ENCODE measurements around the gene RAB11FIP2. TPM values are rescaled to one million over a fixed set of nuclear protein-coding genes. Genes with fewer than 3 reads are reported as not detected.

The RAB11FIP2 gene
- total and polyA plus RNA-seq, 2 experiments from 2014 or later, result 9.8 to 18.4 TPM

DNA sequence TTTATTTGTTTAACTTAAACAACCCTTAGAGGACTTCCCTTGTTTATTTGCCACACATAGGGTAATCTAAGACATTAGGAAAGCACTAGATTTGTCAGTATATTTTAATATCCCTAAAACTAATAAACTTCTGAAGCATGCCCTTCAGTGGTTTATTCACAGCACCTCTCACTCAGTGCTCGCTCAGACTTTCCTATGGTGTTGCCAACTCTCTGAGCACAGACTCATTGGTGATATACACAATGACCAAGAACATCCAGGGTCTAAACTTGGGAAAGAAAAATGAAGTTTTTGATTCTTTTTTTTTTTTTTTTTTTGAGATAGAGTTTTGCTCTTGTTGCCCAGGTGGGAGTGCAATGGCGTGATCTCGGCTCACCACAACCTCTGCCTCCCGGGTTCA is 82.2 kb downstream of the RAB11FIP2 start:
- no peak overlapping the region for H3K4me3 ChIP-seq
- no peaks in the 10 kb centered on the region for H3K4me1 ChIP-seq (ENCODE audit: low read depth)
- TF ChIP-seq, protein P1, sequence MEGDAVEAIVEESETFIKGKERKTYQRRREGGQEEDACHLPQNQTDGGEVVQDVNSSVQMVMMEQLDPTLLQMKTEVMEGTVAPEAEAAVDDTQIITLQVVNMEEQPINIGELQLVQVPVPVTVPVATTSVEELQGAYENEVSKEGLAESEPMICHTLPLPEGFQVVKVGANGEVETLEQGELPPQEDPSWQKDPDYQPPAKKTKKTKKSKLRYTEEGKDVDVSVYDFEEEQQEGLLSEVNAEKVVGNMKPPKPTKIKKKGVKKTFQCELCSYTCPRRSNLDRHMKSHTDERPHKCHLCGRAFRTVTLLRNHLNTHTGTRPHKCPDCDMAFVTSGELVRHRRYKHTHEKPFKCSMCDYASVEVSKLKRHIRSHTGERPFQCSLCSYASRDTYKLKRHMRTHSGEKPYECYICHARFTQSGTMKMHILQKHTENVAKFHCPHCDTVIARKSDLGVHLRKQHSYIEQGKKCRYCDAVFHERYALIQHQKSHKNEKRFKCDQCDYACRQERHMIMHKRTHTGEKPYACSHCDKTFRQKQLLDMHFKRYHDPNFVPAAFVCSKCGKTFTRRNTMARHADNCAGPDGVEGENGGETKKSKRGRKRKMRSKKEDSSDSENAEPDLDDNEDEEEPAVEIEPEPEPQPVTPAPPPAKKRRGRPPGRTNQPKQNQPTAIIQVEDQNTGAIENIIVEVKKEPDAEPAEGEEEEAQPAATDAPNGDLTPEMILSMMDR (IDR thresholded peaks at IDR 0.05; ENCODE audit: low read depth, low read length), result no peak
- DNase-seq (ENCODE audit: low read depth in 1 of 2, low spot score in 1 of 2), result no peak
- H3K9me3 ChIP-seq (ENCODE audit: low read depth), result no peaks in the 10 kb centered on the region
- no peaks in the 10 kb centered on the region for H3K36me3 ChIP-seq
- H3K27ac ChIP-seq, result no peak overlapping the region
- peaks cover 12% of the 10 kb centered on the region for H3K27me3 ChIP-seq

DNA sequence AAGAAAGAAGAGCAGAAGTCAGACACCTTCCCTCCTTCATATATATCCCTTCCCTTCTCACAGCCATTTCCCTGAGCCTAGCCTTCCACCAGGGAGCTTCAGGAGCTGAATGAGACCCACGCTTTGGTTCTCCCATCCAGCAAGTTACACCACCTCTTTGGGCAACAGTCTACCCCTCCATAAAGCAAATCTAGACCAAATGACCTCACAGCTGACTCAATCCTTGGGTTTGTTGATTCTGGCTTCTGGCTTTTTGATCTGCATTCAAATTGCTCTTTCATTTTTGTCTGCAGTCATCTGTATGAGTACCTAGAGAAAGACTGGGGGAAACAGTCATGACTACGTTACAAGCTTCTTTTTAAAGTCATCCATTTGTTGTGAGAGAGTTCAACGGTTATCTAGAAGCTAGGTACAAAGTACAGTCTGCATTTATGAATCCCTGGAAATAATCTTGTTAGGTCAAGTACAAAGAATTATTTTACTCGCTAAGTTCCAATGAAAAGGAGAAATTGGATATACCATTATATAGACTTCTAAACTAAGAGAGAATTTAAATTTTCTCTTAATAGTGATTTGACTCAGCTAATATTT is 86.3 kb downstream of the RAB11FIP2 start:
- TF ChIP-seq, protein P1 (IDR thresholded peaks at IDR 0.05; ENCODE audit: low read depth, low read length), result no peak

DNA sequence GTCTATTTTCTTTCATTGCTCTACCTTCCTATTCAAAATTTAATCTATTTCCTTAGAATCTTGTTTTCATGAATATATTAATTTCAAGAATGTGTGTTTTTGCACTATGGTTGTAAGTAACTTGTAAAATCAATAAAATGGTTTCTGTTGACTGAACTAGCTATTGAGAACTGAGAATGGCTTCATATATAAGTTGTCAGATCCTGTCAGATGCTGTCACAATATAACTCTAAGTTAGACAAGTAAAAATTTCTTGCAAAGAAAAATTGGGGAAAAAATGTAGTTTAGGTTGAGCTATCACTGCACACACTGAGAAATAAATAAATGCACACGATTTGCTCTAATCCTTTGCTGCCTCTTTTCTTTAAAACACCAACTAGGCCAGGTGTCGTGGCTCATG is 89.8 kb downstream of the RAB11FIP2 start:
- Histone ChIP-seq H3K4me1 (ENCODE audit: low read depth) (no peaks in the 10 kb centered on the region), H3K27ac (no peak overlapping the region), H3K36me3 (no peaks in the 10 kb centered on the region), H3K4me3 (no peak overlapping the region), H3K9me3 (ENCODE audit: low read depth) (no peaks in the 10 kb centered on the region), H3K27me3 (peaks cover 21% of the 10 kb centered on the region)
- no peak for DNase-seq (ENCODE audit: low read depth in 1 of 2, low spot score in 1 of 2)
- TF ChIP-seq, protein P1 (IDR thresholded peaks at IDR 0.05; ENCODE audit: low read depth, low read length), result no peak

More for the DNA sequence above, 86.3 kb downstream of the RAB11FIP2 start:
- Histone ChIP-seq H3K4me1 (ENCODE audit: low read depth) (no peaks in the 10 kb centered on the region), H3K36me3 (no peaks in the 10 kb centered on the region), H3K27ac (no peak overlapping the region), H3K27me3 (peaks cover 12% of the 10 kb centered on the region), H3K9me3 (ENCODE audit: low read depth) (no peaks in the 10 kb centered on the region), H3K4me3 (no peak overlapping the region)
- DNase-seq (ENCODE audit: low read depth in 1 of 2, low spot score in 1 of 2), result no peak

DNA sequence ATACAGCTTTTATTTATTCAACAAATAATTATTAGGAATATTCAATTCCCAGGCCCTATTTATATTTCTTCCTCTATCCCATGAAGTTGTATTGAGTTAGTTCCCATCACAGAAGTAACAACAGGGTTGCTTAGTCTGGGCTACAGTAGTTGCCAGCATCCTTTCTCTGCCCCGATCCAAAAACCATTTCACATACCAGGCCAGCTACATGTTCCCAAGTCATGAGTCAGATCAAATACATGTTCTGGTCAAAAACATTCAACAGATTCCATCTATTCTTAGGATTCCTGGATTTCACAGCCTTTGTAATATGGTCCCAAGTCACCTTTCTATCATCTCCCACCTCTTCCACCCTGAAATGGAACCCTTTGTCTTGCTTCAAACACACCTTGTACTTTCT is 91.6 kb downstream of the RAB11FIP2 start:
- Histone ChIP-seq H3K9me3 (ENCODE audit: low read depth) (no peaks in the 10 kb centered on the region), H3K36me3 (no peaks in the 10 kb centered on the region), H3K27me3 (peaks cover 26% of the 10 kb centered on the region), H3K4me3 (no peak overlapping the region), H3K4me1 (ENCODE audit: low read depth) (no peaks in the 10 kb centered on the region), H3K27ac (no peak overlapping the region)
- DNase-seq (ENCODE audit: low read depth in 1 of 2, low spot score in 1 of 2), result no peak
- TF ChIP-seq, protein P1 (IDR thresholded peaks at IDR 0.05; ENCODE audit: low read depth, low read length), result no peak

Measured in cardiac muscle cell (in vitro differentiated cells and primary cell).